Thyroid gland (tissue), 4 donors: Measurements from ENCODE around the gene UBE2F.

Source experiments
- CTCF ChIP-seq, 6 experiments: fragments of 200-600 bp in 3 of 6; fragments of 450-650 bp in 3 of 6; sonication (generic) in 3 of 6; IDR thresholded peaks; one replicate each; pipeline ENCODE4 v1.5.1; 2016 to 2019; ENCODE audit warnings: antibody characterized with exemption in 6 of 6, mild to moderate bottlenecking in 2 of 6, inconsistent platforms in 1 of 6, moderate library complexity in 1 of 6
- POLR2A ChIP-seq, 2 donors: fragments of 450-650 bp; IDR thresholded peaks; one replicate each; pipeline ENCODE4 v1.6.1; 2017; ENCODE audit warnings: antibody characterized with exemption in 2 of 2, mild to moderate bottlenecking in 2 of 2, moderate library complexity in 1 of 2

- TF ChIP-seq CTCF (IDR thresholded peaks at IDR 0.05): no peak
- no peak for TF ChIP-seq POLR2A (IDR thresholded peaks at IDR 0.05)
Observed at GRCh38 chr2:238039985-238040384, 73.2 kb downstream of the UBE2F start.
